ENCODE measurements around the gene OR5K2.

The OR5K2 gene

DNA sequence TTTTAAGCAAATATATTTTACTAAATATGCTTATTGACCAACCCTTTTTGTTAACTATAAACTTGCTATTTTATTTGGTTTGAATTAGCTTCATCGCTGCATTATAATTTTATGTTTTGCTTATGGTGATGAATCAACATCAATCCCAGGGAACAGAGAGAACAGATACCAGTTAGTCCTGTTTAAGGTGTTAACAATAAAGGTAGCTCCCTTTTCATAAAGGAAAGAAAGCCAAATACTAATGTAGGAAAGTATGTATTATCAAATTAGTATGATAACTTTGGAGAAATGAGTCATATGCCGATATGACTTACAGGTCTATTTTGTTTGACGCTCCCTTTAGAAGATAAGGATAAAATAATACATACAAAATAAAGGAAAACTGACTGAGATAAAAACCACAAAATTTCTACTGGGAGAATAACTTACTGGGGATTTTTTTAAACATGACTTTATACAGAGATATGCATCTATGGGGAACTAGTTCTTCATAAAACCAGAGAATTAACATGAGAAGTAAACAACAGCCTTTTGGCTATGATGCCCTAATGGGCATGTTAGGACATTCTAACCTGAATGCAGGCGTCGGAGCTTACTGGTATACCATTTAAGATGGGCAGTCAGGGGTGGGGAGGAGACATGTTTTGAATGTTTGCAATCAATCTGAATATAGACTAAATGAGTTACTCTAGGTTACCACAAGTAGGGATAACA lies 4.5 kb downstream of the OR5K2 start:
- TF ChIP-seq, protein P1, sequence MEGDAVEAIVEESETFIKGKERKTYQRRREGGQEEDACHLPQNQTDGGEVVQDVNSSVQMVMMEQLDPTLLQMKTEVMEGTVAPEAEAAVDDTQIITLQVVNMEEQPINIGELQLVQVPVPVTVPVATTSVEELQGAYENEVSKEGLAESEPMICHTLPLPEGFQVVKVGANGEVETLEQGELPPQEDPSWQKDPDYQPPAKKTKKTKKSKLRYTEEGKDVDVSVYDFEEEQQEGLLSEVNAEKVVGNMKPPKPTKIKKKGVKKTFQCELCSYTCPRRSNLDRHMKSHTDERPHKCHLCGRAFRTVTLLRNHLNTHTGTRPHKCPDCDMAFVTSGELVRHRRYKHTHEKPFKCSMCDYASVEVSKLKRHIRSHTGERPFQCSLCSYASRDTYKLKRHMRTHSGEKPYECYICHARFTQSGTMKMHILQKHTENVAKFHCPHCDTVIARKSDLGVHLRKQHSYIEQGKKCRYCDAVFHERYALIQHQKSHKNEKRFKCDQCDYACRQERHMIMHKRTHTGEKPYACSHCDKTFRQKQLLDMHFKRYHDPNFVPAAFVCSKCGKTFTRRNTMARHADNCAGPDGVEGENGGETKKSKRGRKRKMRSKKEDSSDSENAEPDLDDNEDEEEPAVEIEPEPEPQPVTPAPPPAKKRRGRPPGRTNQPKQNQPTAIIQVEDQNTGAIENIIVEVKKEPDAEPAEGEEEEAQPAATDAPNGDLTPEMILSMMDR (IDR thresholded peaks at IDR 0.05; ENCODE audit: low read depth, low read length), result no peak
- H3K4me3 ChIP-seq (ENCODE audit: low read depth, low read length), result no peak overlapping the region
- DNase-seq (ENCODE audit: low read depth, low spot score), result no peak
- in situ Hi-C loops (cut with HindIII; ENCODE audit: low sequenced_read_pairs), result no loop called here

DNA sequence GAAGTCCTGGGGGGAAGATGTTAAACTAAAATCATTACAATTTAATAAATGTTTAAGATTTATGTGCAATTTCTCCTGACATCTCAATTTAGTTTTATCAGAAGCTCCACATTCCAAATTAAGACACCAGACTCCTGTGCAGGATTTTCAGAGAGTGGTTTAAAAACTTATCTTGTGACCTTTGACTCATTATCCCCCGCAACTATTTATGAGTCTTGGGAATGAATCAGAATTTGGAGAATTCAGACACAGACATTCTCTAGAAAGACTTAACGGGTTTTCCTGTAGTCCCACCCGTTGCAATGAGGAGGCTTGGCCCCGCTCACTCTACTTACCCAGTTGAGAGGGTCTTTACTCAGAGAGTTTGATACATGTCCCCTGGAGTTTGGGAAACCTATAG lies 7.1 kb downstream of the OR5K2 start:
- H3K4me3 ChIP-seq (ENCODE audit: low read depth, low read length), result no peak overlapping the region
- TF ChIP-seq, protein P1 (IDR thresholded peaks at IDR 0.05; ENCODE audit: low read depth, low read length), result no peak
- DNase-seq (ENCODE audit: low read depth, low spot score), result no peak
- in situ Hi-C loops (cut with HindIII; ENCODE audit: low sequenced_read_pairs), result no loop called here

DNA sequence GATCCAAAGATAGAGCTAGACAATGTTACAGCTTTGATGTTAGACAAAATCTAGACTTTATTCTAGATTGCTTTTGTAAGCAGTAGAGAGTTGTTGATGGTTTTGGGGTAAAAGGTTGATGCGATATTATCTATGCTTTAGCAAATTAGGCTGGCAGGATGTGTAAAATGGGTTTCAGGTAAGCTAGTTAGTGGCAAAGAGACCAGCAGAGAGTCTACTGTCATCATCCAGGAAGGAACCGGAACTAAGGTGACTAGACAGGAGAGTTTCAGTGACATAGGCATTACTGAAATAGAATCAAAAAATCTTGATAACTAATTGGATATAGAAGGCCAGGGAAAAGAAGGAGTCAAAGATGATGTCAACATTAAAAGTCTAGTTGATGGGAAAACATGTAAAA lies 11.1 kb downstream of the OR5K2 start:
- H3K4me3 ChIP-seq (ENCODE audit: low read depth, low read length), result no peak overlapping the region
- DNase-seq (ENCODE audit: low read depth, low spot score), result no peak
- TF ChIP-seq, protein P1 (IDR thresholded peaks at IDR 0.05; ENCODE audit: low read depth, low read length), result no peak
- in situ Hi-C loops (cut with HindIII; ENCODE audit: low sequenced_read_pairs), result no loop called here

DNA sequence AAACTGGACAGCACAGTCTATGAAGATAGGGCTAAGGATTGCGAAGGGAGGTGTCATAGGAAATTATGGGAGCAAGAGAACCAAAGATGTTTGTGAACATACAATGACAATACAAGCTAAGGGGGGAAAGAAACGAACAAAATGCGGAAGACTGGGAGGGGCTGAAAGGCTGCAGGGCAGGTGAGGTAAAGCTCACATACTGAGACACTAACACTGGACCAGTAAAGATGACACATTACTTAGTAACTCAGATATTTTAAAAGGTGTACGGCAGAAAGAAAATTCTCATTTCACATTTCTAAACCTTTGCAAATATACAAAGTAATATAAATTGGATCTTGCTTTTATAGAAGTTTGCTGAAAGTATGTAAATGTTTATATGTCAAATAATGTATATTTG lies 15.1 kb downstream of the OR5K2 start:
- TF ChIP-seq, protein P1 (IDR thresholded peaks at IDR 0.05; ENCODE audit: low read depth, low read length), result no peak
- no peak overlapping the region for H3K4me3 ChIP-seq (ENCODE audit: low read depth, low read length)
- DNase-seq (ENCODE audit: low read depth, low spot score), result no peak
- in situ Hi-C loops (cut with HindIII; ENCODE audit: low sequenced_read_pairs), result no loop called here

DNA sequence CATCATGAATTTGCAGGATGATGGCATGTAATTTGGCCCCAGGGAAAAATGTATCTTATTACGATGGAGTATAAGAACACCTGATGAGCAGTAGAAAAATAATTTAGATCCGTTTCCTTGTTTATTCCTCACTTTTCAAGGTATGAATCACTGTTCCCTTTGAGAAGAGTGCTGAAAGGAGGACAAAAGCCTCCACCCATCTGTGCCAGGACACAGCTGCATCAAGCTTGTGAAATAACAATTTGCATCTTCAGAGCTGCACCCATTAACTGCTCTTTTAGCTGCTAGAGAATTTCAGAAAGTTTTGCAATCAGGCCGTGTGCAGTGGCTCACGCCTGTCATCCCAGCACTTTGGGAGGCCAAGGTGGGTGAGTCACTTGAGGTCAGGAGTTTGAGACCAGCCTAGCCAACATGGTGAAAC lies 15.6 kb downstream of the OR5K2 start:
- H3K4me3 ChIP-seq (ENCODE audit: low read depth, low read length), result no peak overlapping the region
- peak; percentile 11 for DNase-seq (ENCODE audit: low read depth, low spot score)
- in situ Hi-C loops (cut with HindIII; ENCODE audit: low sequenced_read_pairs), result no loop called here
- TF ChIP-seq, protein P1 (IDR thresholded peaks at IDR 0.05; ENCODE audit: low read depth, low read length), result no peak

DNA sequence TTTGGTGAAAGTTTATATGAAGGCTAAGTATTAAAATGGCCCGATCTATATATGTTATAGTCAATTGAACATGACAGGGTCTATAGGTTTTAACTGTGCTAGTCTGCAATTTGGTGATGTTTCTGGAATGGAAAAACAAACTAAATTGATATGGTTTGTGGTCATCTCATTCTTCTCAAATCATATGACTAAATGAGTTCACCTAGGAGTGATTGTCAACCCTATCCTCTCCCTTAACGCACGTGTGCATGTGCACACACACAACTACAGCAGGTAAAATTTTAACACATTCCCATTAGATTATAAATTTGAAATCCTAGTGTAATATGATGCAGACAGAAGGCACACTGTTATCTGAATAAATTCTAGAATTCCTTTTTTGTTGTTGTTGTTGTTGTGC lies 16.3 kb downstream of the OR5K2 start:
- no peak overlapping the region for H3K4me3 ChIP-seq (ENCODE audit: low read depth, low read length)
- no peak for DNase-seq (ENCODE audit: low read depth, low spot score)
- TF ChIP-seq, protein P1 (IDR thresholded peaks at IDR 0.05; ENCODE audit: low read depth, low read length), result no peak
- in situ Hi-C loops (cut with HindIII; ENCODE audit: low sequenced_read_pairs), result no loop called here

Data from astrocyte of the spinal cord (primary cell).